Esophagus squamous epithelium (tissue), 5 donors: Measurements from ENCODE around the gene CFAP92. TPM values are rescaled to one million over a fixed set of nuclear protein-coding genes. Genes with fewer than 3 reads are reported as not detected.

Source experiments
- DNase-seq: peaks from one replicate; lab custom pipeline; 2025; lab: John Stamatoyannopoulos, UW
- H3K27ac ChIP-seq, 4 donors: fragments of 200-600 bp; sonication (generic); one replicate each; pipeline ENCODE4 v1.5.1; 2016 to 2019; ENCODE audit warnings: mild to moderate bottlenecking in 1 of 4
- H3K27me3 ChIP-seq, 4 donors: fragments of 200-600 bp; sonication (generic); 1 replicate in 3 of 4; 2 replicates in 1 of 4; pipeline versions ENCODE4 v1.5.1 to v1.6.0; 2017 to 2021; ENCODE audit warnings: antibody characterized with exemption in 1 of 4
- H3K36me3 ChIP-seq, 3 donors: fragments of 200-600 bp; sonication (generic); one replicate each; pipeline ENCODE4 v1.5.1; 2016 to 2019
- H3K4me1 ChIP-seq, 3 donors: fragments of 200-600 bp; sonication (generic); one replicate each; pipeline ENCODE4 v1.5.1; 2017 to 2019
- H3K4me3 ChIP-seq, 4 donors: fragments of 200-600 bp; sonication (generic); 1 replicate in 3 of 4; 2 replicates in 1 of 4; pipeline ENCODE4 v1.5.1; 2016 to 2019; ENCODE audit warnings: mild to moderate bottlenecking in 2 of 4, moderate library complexity in 1 of 4
- H3K9me3 ChIP-seq, 3 donors: fragments of 200-600 bp; sonication (generic); one replicate each; pipeline ENCODE4 v1.5.1; 2016 to 2019
- CTCF ChIP-seq, 6 experiments: fragments of 450-650 bp in 4 of 6; fragments of 200-600 bp in 2 of 6; sonication (generic) in 2 of 6; IDR thresholded peaks; one replicate each; pipeline ENCODE4 v1.5.1; 2016 to 2019; ENCODE audit warnings: antibody characterized with exemption in 6 of 6, mild to moderate bottlenecking in 4 of 6, moderate library complexity in 4 of 6
- POLR2A ChIP-seq, 4 donors: fragments of 450-650 bp; IDR thresholded peaks; one replicate each; pipeline ENCODE4 v1.6.1; 2017; ENCODE audit warnings: antibody characterized with exemption in 4 of 4, mild to moderate bottlenecking in 4 of 4, moderate library complexity in 3 of 4
- WGBS, 2 donors: methylation state at CpG; one replicate each; pipeline ENCODE4 v1.1.5; 2018; 5-methylcytosine and 5-hydroxymethylcytosine counted together
- intact Hi-C: fragments of 100-400 bp; cut with DNase I; formaldehyde crosslinking; loops from one replicate; pipeline ENCODE4 v1.15.0; 2022
- total RNA-seq, 4 donors: library from RNA; depleted of rRNA; stranded (reverse); fragments of >200 nt; gene quantifications; one replicate each; pipeline ENCODE4 v1.1.0, GENCODE V29; 2016
- donor health status: DM: yes; HTN: yes; CAD: no.

The CFAP92 gene
- total RNA-seq, 4 donors from 2014 or later = 0.40 to 1.4 (median 0.98) TPM

- TF ChIP-seq CTCF (IDR thresholded peaks at IDR 0.05) = no peak
- TF ChIP-seq POLR2A (IDR thresholded peaks at IDR 0.05) = no peak
- intact Hi-C loops = no loop called here
- no peak for DNase-seq
- Histone ChIP-seq H3K9me3 (no peaks in the 10 kb centered on the region), H3K36me3 (no peaks in the 10 kb centered on the region), H3K27me3 (peaks cover 0 to 37% (median 0%) of the 10 kb centered on the region in 4 donors), H3K27ac (peak overlapping the region in 1 of 4 donors; percentile 33), H3K4me3 (no peak overlapping the region), H3K4me1 (peaks cover 12 to 87% (median 25%) of the 10 kb centered on the region in 3 donors)
- 67 to 100% methylated on average over 1 to 2 of the region's 2 CpGs for WGBS, 2 donors
Observed at GRCh38 chr3:129007792-129008191, 13.9 kb upstream of the CFAP92 start.

- peaks cover 21 to 87% (median 24%) of the 10 kb centered on the region in 3 donors for H3K4me1 ChIP-seq
- no peak for TF ChIP-seq CTCF (IDR thresholded peaks at IDR 0.05)
- no peak for TF ChIP-seq POLR2A (IDR thresholded peaks at IDR 0.05)
- no peak for DNase-seq
- H3K9me3 ChIP-seq = no peaks in the 10 kb centered on the region
- peak overlapping the region in 3 of 4 donors; percentile 33 to 47 (median 45) for H3K27ac ChIP-seq
- intact Hi-C loops = no loop called here
- no peaks in the 10 kb centered on the region for H3K36me3 ChIP-seq
- H3K4me3 ChIP-seq = no peak overlapping the region
- H3K27me3 ChIP-seq = peaks cover 0 to 46% (median 4%) of the 10 kb centered on the region in 4 donors
- WGBS, 2 donors = 60 to 83% methylated on average over 1 to 3 of the region's 3 CpGs
Observed at GRCh38 chr3:129006864-129007263, 13.0 kb upstream of the CFAP92 start.

- intact Hi-C loops = no loop called here
Observed at GRCh38 chr3:129005526-129006303, 11.8 kb upstream of the CFAP92 start.

GRCh38 chr3:129004639-129005295 lies 10.9 kb upstream of the CFAP92 start:
- no peak overlapping the region for H3K4me3 ChIP-seq
- no peak for DNase-seq
- intact Hi-C loops = no loop called here
- H3K36me3 ChIP-seq = no peaks in the 10 kb centered on the region
- peak overlapping the region; percentile 46 to 74 (median 53) for H3K27ac ChIP-seq
- TF ChIP-seq POLR2A (IDR thresholded peaks at IDR 0.05) = no peak
- no peak for TF ChIP-seq CTCF (IDR thresholded peaks at IDR 0.05)
- peaks cover 33 to 82% (median 36%) of the 10 kb centered on the region in 3 donors for H3K4me1 ChIP-seq
- WGBS, 2 donors = 71 to 75% methylated on average over 3 to 5 of the region's 6 CpGs
- H3K27me3 ChIP-seq = peaks cover 0 to 67% (median 11%) of the 10 kb centered on the region in 4 donors
- no peaks in the 10 kb centered on the region for H3K9me3 ChIP-seq

More at GRCh38 chr3:129005526-129006303, 11.8 kb upstream of the CFAP92 start:
- Histone ChIP-seq H3K36me3 (no peaks in the 10 kb centered on the region), H3K9me3 (no peaks in the 10 kb centered on the region), H3K4me3 (no peak overlapping the region), H3K27me3 (peaks cover 0 to 58% (median 10%) of the 10 kb centered on the region in 4 donors), H3K4me1 (peaks cover 33 to 87% (median 34%) of the 10 kb centered on the region in 3 donors), H3K27ac (peak overlapping the region in 3 of 4 donors; percentile 46 to 74 (median 58))
- no peak for DNase-seq
- WGBS, 2 donors = 86 to 89% methylated on average over 4 of the region's 4 CpGs
- TF ChIP-seq POLR2A (IDR thresholded peaks at IDR 0.05) = no peak
- no peak for TF ChIP-seq CTCF (IDR thresholded peaks at IDR 0.05)
